Neural cell (in vitro differentiated cells): ENCODE results near the gene CASP2. TPM values are rescaled to one million over a fixed set of nuclear protein-coding genes. Genes with fewer than 3 reads are reported as not detected.

Source experiments
- H2AFZ ChIP-seq: fragments of 200-600, 300-800 bp; sonication (generic), shearing (Covaris generic); 2 replicates; pipeline ENCODE4 v1.6.0; 2014; ENCODE audit warnings: low read depth, mild to moderate bottlenecking, antibody characterized with exemption, low read length, moderate library complexity
- H3F3A ChIP-seq: fragments of 200-600 bp; shearing (Covaris generic); 2 replicates; pipeline ENCODE4 v1.6.1; 2016; ENCODE audit warnings: mild to moderate bottlenecking, moderate library complexity, mixed read lengths, antibody characterized with exemption, low read length; ENCODE audit not compliant: insufficient read depth, poor library complexity, severe bottlenecking
- H3K27ac ChIP-seq: fragments of 200-600, 300-800 bp; sonication (generic), shearing (Covaris generic); 2 replicates; pipeline ENCODE4 v1.5.1; 2014; ENCODE audit warnings: mild to moderate bottlenecking, low read length, moderate library complexity
- H3K27me3 ChIP-seq: fragments of 300-800, 200-600 bp; sonication (generic), shearing (Covaris generic); 2 replicates; pipeline ENCODE4 v1.6.0; 2014; ENCODE audit warnings: mild to moderate bottlenecking, low read depth, low read length, moderate library complexity; ENCODE audit not compliant: insufficient read depth
- H3K36me3 ChIP-seq: fragments of 300-800, 200-600 bp; sonication (generic), shearing (Covaris generic); 2 replicates; pipeline ENCODE4 v1.5.1; 2014; ENCODE audit warnings: mild to moderate bottlenecking, antibody characterized with exemption, low read length, moderate library complexity; ENCODE audit not compliant: insufficient read depth
- H3K4me2 ChIP-seq: fragments of 300-800, 200-600 bp; sonication (generic), shearing (Covaris generic); 2 replicates; pipeline ENCODE4 v1.6.0; 2014; ENCODE audit warnings: mild to moderate bottlenecking, low read length
- H3K4me3 ChIP-seq: fragments of 300-800, 200-600 bp; sonication (generic), shearing (Covaris generic); 2 replicates; pipeline ENCODE4 v1.5.1; 2014; ENCODE audit warnings: mild to moderate bottlenecking, low read length, moderate library complexity
- H3K79me2 ChIP-seq: fragments of 200-600 bp; shearing (Covaris generic); replicated peaks from 2 replicates; pipeline ENCODE4 v1.6.0; 2014; ENCODE audit warnings: mild to moderate bottlenecking, low read length, moderate library complexity; ENCODE audit not compliant: insufficient read depth
- H3K9ac ChIP-seq: fragments of 300-800, 200-600 bp; sonication (generic), shearing (Covaris generic); 2 replicates; pipeline ENCODE4 v1.6.1; 2016; ENCODE audit warnings: mild to moderate bottlenecking, low read length, mixed read lengths
- H3K9me2 ChIP-seq: fragments of 200-600 bp; shearing (Covaris generic); 2 replicates; pipeline ENCODE4 v1.6.1; 2016; ENCODE audit warnings: mild to moderate bottlenecking, low read length, mixed read lengths; ENCODE audit not compliant: insufficient read depth
- H3K9me3 ChIP-seq: fragments of 200-600, 300-800 bp; sonication (generic), shearing (Covaris generic); 2 replicates; pipeline ENCODE4 v1.6.1; 2016; ENCODE audit warnings: mild to moderate bottlenecking, mixed run types, low read length, moderate library complexity, mixed read lengths
- H4K20me1 ChIP-seq: fragments of 200-600 bp; shearing (Covaris generic); 2 replicates; pipeline ENCODE4 v1.6.1; 2016; ENCODE audit warnings: mild to moderate bottlenecking, mixed run types; ENCODE audit not compliant: insufficient read depth
- CTCF ChIP-seq: fragments of 450-650 bp; IDR thresholded peaks from 2 replicates; pipeline ENCODE4 v1.5.1; 2014; ENCODE audit warnings: antibody characterized with exemption, mild to moderate bottlenecking, moderate library complexity; ENCODE audit not compliant: poor library complexity, severe bottlenecking
- EP300 ChIP-seq: fragments of 450-650 bp; conservative IDR thresholded peaks from 2 replicates; pipeline ENCODE4 v1.6.1; 2014; ENCODE audit warnings: antibody characterized with exemption, mild to moderate bottlenecking, moderate library complexity; ENCODE audit not compliant: poor library complexity, severe bottlenecking
- EZH2 ChIP-seq: fragments of 200-600, 300-800 bp; shearing (Covaris generic), sonication (generic); IDR thresholded peaks from 2 replicates; pipeline ENCODE4 v1.6.1; 2014; ENCODE audit warnings: antibody characterized with exemption, low read length, borderline replicate concordance, mild to moderate bottlenecking; ENCODE audit not compliant: insufficient read depth, poor library complexity, severe bottlenecking
- MXI1 ChIP-seq: fragments of 450-650 bp; conservative IDR thresholded peaks from 2 replicates; pipeline ENCODE4 v1.6.1; 2014; ENCODE audit warnings: antibody characterized with exemption, mild to moderate bottlenecking; ENCODE audit not compliant: poor library complexity, severe bottlenecking
- POLR2AphosphoS5 ChIP-seq: IDR thresholded peaks from 2 replicates; pipeline ENCODE4 v1.6.1; 2012
- RAD21 ChIP-seq: fragments of 450-650 bp; conservative IDR thresholded peaks from 2 replicates; pipeline ENCODE4 v1.6.1; 2014; ENCODE audit warnings: antibody characterized with exemption, mild to moderate bottlenecking, moderate library complexity
- REST ChIP-seq: IDR thresholded peaks from 2 replicates; pipeline ENCODE4 v1.6.1; 2012; ENCODE audit warnings: borderline replicate concordance
- SMC3 ChIP-seq: fragments of 450-650 bp; conservative IDR thresholded peaks from 2 replicates; pipeline ENCODE4 v1.6.1; 2014; ENCODE audit warnings: antibody characterized with exemption, mild to moderate bottlenecking, moderate library complexity; ENCODE audit not compliant: poor library complexity
- TAF1 ChIP-seq: IDR thresholded peaks from 2 replicates; pipeline ENCODE4 v1.6.1; 2012; ENCODE audit warnings: low read depth
- polyA plus RNA-seq: library from polyadenylated mRNA; depleted of rRNA; stranded (reverse); fragments of >200 nt; gene quantifications from 2 replicates; pipeline ENCODE4 v1.2.3, GENCODE V29; 2014

CASP2 gene
- polyA plus RNA-seq, 1 donor from 2014 or later, result 9.0 TPM

GRCh38 chr7:143315776-143316175 lies 27.6 kb downstream of the CASP2 start, which contains the start of gene CLCN1:
CLCN1 (plus strand) TSS chr7:143316111; CDS start chr7:143316213, 102 bp downstream.
- no peak within 1 kb of the TSS for H3K9ac ChIP-seq
- H3K27me3 ChIP-seq, result no peaks in the 10 kb centered on the region
- peaks cover 11% of the 10 kb centered on the region for H3K36me3 ChIP-seq
- H4K20me1 ChIP-seq, result no peaks in the 10 kb centered on the region
- H3F3A ChIP-seq, result no peaks in the 10 kb centered on the region
- H3K4me2 ChIP-seq, result no peak within 1 kb of the TSS
- TF ChIP-seq REST (no peak), CTCF (no peak), POLR2AphosphoS5 (no peak), TAF1 (no peak), SMC3 (no peak), EZH2 (no peak), EP300 (no peak), MXI1 (no peak), RAD21 (no peak)
- H3K9me2 ChIP-seq, result no peaks in the 10 kb centered on the region
- H3K4me3 ChIP-seq, result no peak within 1 kb of the TSS
- no peaks in the 10 kb centered on the region for H3K9me3 ChIP-seq
- no peaks in the 10 kb centered on the region for H3K79me2 ChIP-seq
- H3K27ac ChIP-seq, result no peak within 1 kb of the TSS
- no peak within 1 kb of the TSS for H2AFZ ChIP-seq

- Histone ChIP-seq H3K9ac (no peak overlapping the region), H3K4me2 (no peak overlapping the region), H4K20me1 (no peaks in the 10 kb centered on the region), H3K4me3 (no peak overlapping the region), H3F3A (no peaks in the 10 kb centered on the region), H2AFZ (no peak overlapping the region), H3K79me2 (no peaks in the 10 kb centered on the region), H3K9me2 (no peaks in the 10 kb centered on the region), H3K27me3 (no peaks in the 10 kb centered on the region), H3K9me3 (no peaks in the 10 kb centered on the region), H3K36me3 (peaks cover 11% of the 10 kb centered on the region), H3K27ac (no peak overlapping the region)
- no peak for TF ChIP-seq POLR2AphosphoS5
- no peak for TF ChIP-seq EP300
- no peak for TF ChIP-seq SMC3
- TF ChIP-seq TAF1, result no peak
- TF ChIP-seq MXI1, result no peak
- no peak for TF ChIP-seq REST
- no peak for TF ChIP-seq CTCF
- TF ChIP-seq EZH2, result no peak
- no peak for TF ChIP-seq RAD21
Measured at GRCh38 chr7:143316492-143316891, 28.3 kb downstream of the CASP2 start.
